ENCODE data around the gene FUOM.

FUOM gene

GRCh38 chr10:133385214-133385613, 27.4 kb upstream of the FUOM start:
- no peak for DNase-seq (ENCODE audit: low read depth in 1 of 2, low spot score in 1 of 2)
- no peak overlapping the region for H3K27ac ChIP-seq (replicated peaks)
- TF ChIP-seq CTCF (IDR thresholded peaks at IDR 0.05; ENCODE audit: insufficient read depth, low read length) (no peak), POLR2AphosphoS5 (IDR thresholded peaks at IDR 0.05; ENCODE audit: low read depth) (no peak), GABPA (IDR thresholded peaks at IDR 0.05; ENCODE audit: low read depth) (no peak), REST (IDR thresholded peaks at IDR 0.05; ENCODE audit: insufficient replicate concordance, low read depth) (no peak), SPI1 (IDR thresholded peaks at IDR 0.05; ENCODE audit: borderline replicate concordance, low read depth) (no peak)
- no peaks in the 10 kb centered on the region for H3K27me3 ChIP-seq (ENCODE audit: insufficient read depth, poor library complexity, severe bottlenecking)
- H3K4me3 ChIP-seq (replicated peaks; ENCODE audit: insufficient read depth, low read length), result no peak overlapping the region

GRCh38 chr10:133384071-133384470, 26.3 kb upstream of the FUOM start:
- DNase-seq (ENCODE audit: low read depth in 1 of 2, low spot score in 1 of 2), result no peak
- Histone ChIP-seq H3K4me3 (replicated peaks; ENCODE audit: insufficient read depth, low read length) (no peak overlapping the region), H3K27ac (replicated peaks) (no peak overlapping the region), H3K27me3 (ENCODE audit: insufficient read depth, poor library complexity, severe bottlenecking) (peaks cover 4% of the 10 kb centered on the region)
- no peak for TF ChIP-seq REST (IDR thresholded peaks at IDR 0.05; ENCODE audit: insufficient replicate concordance, low read depth)
- no peak for TF ChIP-seq POLR2AphosphoS5 (IDR thresholded peaks at IDR 0.05; ENCODE audit: low read depth)
- TF ChIP-seq CTCF (IDR thresholded peaks at IDR 0.05; ENCODE audit: insufficient read depth, low read length), result no peak
- TF ChIP-seq GABPA (IDR thresholded peaks at IDR 0.05; ENCODE audit: low read depth), result no peak
- TF ChIP-seq SPI1 (IDR thresholded peaks at IDR 0.05; ENCODE audit: borderline replicate concordance, low read depth), result no peak

- Histone ChIP-seq H3K27ac (replicated peaks) (no peak overlapping the region), H3K4me3 (replicated peaks; ENCODE audit: insufficient read depth, low read length) (no peak overlapping the region), H3K27me3 (ENCODE audit: insufficient read depth, poor library complexity, severe bottlenecking) (peaks cover 4% of the 10 kb centered on the region)
- DNase-seq (ENCODE audit: low read depth in 1 of 2, low spot score in 1 of 2), result no peak
- TF ChIP-seq GABPA (IDR thresholded peaks at IDR 0.05; ENCODE audit: low read depth) (no peak), REST (IDR thresholded peaks at IDR 0.05; ENCODE audit: insufficient replicate concordance, low read depth) (no peak), CTCF (IDR thresholded peaks at IDR 0.05; ENCODE audit: insufficient read depth, low read length) (no peak), SPI1 (IDR thresholded peaks at IDR 0.05; ENCODE audit: borderline replicate concordance, low read depth) (no peak), POLR2AphosphoS5 (IDR thresholded peaks at IDR 0.05; ENCODE audit: low read depth) (no peak)
These were observed 25.7 kb upstream of the FUOM start for GRCh38 chr10:133383551-133383950.
